ENCODE measurements around the gene PPP2R2D. TPM values are rescaled to one million over a fixed set of nuclear protein-coding genes. Genes with fewer than 3 reads are reported as not detected.

Gene PPP2R2D
- total RNA-seq, 2 donors from 2014 or later = 35.5 to 37.5 TPM

- DNase-seq = peak; percentile 26
- Histone ChIP-seq H3K9ac (ENCODE audit: extremely low read depth, low read length, poor library complexity, severe bottlenecking) (no peak overlapping the region), H3K4me1 (ENCODE audit: control insufficient read depth, insufficient read depth, low read length) (no peaks in the 10 kb centered on the region), H3K27ac (ENCODE audit: low read depth, low read length) (no peak overlapping the region), H3K27me3 (ENCODE audit: control insufficient read depth, insufficient read depth, low read length, poor library complexity, severe bottlenecking) (no peaks in the 10 kb centered on the region), H3K9me3 (ENCODE audit: control insufficient read depth, low read length) (no peaks in the 10 kb centered on the region), H3K36me3 (ENCODE audit: control insufficient read depth, insufficient read depth, low read length) (no peaks in the 10 kb centered on the region), H3K4me3 (ENCODE audit: low read length) (no peak overlapping the region)
- no peaks in the 10 kb centered on the region for H3K4me1 Mint-ChIP-seq
- no peaks in the 10 kb centered on the region for H3K27me3 Mint-ChIP-seq (ENCODE audit: insufficient read depth)
- H3K4me3 Mint-ChIP-seq = no peak overlapping the region
- WGBS, 2 experiments (ENCODE audit: insufficient coverage in 1 of 2, insufficient read length in 1 of 2) = 93 to 98% methylated on average over 11 to 25 of the region's 25 CpGs
- no peaks in the 10 kb centered on the region for H3K9me3 Mint-ChIP-seq
- no peak for TF ChIP-seq CTCF (conservative IDR thresholded peaks at IDR 0.05)
- no peaks in the 10 kb centered on the region for H3K36me3 Mint-ChIP-seq (ENCODE audit: low read depth)
- no peak overlapping the region for H3K27ac Mint-ChIP-seq
These were observed 47.8 kb upstream of the PPP2R2D start for GRCh38 chr10:131852823-131853609.

GRCh38 chr10:131853610-131853964 is 47.2 kb upstream of the PPP2R2D start:
- Histone ChIP-seq H3K36me3 (ENCODE audit: control insufficient read depth, insufficient read depth, low read length) (no peaks in the 10 kb centered on the region), H3K4me1 (ENCODE audit: control insufficient read depth, insufficient read depth, low read length) (no peaks in the 10 kb centered on the region), H3K9ac (ENCODE audit: extremely low read depth, low read length, poor library complexity, severe bottlenecking) (no peak overlapping the region), H3K4me3 (ENCODE audit: low read length) (no peak overlapping the region), H3K27ac (ENCODE audit: low read depth, low read length) (no peak overlapping the region), H3K27me3 (ENCODE audit: control insufficient read depth, insufficient read depth, low read length, poor library complexity, severe bottlenecking) (no peaks in the 10 kb centered on the region), H3K9me3 (ENCODE audit: control insufficient read depth, low read length) (no peaks in the 10 kb centered on the region)
- Mint-ChIP-seq H3K36me3 (ENCODE audit: low read depth) (no peaks in the 10 kb centered on the region), H3K4me3 (no peak overlapping the region), H3K27ac (no peak overlapping the region), H3K4me1 (no peaks in the 10 kb centered on the region), H3K27me3 (ENCODE audit: insufficient read depth) (no peaks in the 10 kb centered on the region), H3K9me3 (no peaks in the 10 kb centered on the region)
- WGBS, 2 experiments (ENCODE audit: insufficient coverage in 1 of 2, insufficient read length in 1 of 2) = 89 to 98% methylated on average over 11 to 13 of the region's 13 CpGs
- DNase-seq = no peak
- TF ChIP-seq CTCF (conservative IDR thresholded peaks at IDR 0.05) = no peak

- TF ChIP-seq CTCF (conservative IDR thresholded peaks at IDR 0.05) = no peak
- Mint-ChIP-seq H3K27ac (no peak overlapping the region), H3K4me3 (no peak overlapping the region), H3K9me3 (no peaks in the 10 kb centered on the region), H3K27me3 (ENCODE audit: insufficient read depth) (no peaks in the 10 kb centered on the region), H3K4me1 (no peaks in the 10 kb centered on the region), H3K36me3 (ENCODE audit: low read depth) (no peaks in the 10 kb centered on the region)
- no peaks in the 10 kb centered on the region for H3K9me3 ChIP-seq (ENCODE audit: control insufficient read depth, low read length)
- no peaks in the 10 kb centered on the region for H3K27me3 ChIP-seq (ENCODE audit: control insufficient read depth, insufficient read depth, low read length, poor library complexity, severe bottlenecking)
- no peak overlapping the region for H3K27ac ChIP-seq (ENCODE audit: low read depth, low read length)
- WGBS, 2 experiments (ENCODE audit: insufficient coverage in 1 of 2, insufficient read length in 1 of 2) = 87 to 90% methylated on average over 13 to 22 of the region's 22 CpGs
- peak; percentile 44 for DNase-seq
- H3K4me3 ChIP-seq (ENCODE audit: low read length) = no peak overlapping the region
- no peak overlapping the region for H3K9ac ChIP-seq (ENCODE audit: extremely low read depth, low read length, poor library complexity, severe bottlenecking)
- no peaks in the 10 kb centered on the region for H3K4me1 ChIP-seq (ENCODE audit: control insufficient read depth, insufficient read depth, low read length)
- H3K36me3 ChIP-seq (ENCODE audit: control insufficient read depth, insufficient read depth, low read length) = no peaks in the 10 kb centered on the region
These were observed 46.1 kb upstream of the PPP2R2D start for GRCh38 chr10:131854579-131855335.

Data from endodermal cell (in vitro differentiated cells).